CD4-positive, alpha-beta T cell treated with Interleukin-2 at 100 ng/mL for 4 hours (primary cell): Measurements from ENCODE around the gene KLHL36.
"Not testable (repeated sequence)": the region's sequence is repeated elsewhere in the genome, so short reads cannot be mapped to it uniquely, and the experiment has no call there.

Experiments used
- DNase-seq: peaks from one replicate; pipeline ENCODE4 v3.0.0-alpha.2; 2020; ENCODE audit warnings: low spot score

KLHL36 gene

DNA sequence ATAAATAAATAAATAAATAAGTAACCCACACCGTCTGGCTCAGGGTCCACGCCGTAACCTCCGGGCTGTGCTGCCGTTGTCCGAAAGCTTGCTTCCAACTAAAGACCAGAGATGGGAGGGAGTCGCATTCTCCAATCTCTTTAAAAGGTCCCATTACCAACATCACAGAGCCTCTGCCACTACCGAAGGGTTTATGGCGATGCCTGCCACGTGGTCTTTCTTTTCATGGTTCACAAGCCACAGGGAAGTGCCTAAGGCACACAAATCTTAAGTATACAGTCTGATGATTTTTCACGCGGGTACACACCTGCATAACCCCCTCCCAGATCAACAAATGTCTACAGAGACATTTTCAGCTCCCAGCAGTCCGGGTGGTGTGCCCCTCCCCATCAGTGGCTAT, 31.8 kb upstream of the KLHL36 start:
- no peak for DNase-seq

- no peak for DNase-seq
These were observed 31.1 kb upstream of the KLHL36 start for GRCh38 chr16:84617041-84617790.

DNA sequence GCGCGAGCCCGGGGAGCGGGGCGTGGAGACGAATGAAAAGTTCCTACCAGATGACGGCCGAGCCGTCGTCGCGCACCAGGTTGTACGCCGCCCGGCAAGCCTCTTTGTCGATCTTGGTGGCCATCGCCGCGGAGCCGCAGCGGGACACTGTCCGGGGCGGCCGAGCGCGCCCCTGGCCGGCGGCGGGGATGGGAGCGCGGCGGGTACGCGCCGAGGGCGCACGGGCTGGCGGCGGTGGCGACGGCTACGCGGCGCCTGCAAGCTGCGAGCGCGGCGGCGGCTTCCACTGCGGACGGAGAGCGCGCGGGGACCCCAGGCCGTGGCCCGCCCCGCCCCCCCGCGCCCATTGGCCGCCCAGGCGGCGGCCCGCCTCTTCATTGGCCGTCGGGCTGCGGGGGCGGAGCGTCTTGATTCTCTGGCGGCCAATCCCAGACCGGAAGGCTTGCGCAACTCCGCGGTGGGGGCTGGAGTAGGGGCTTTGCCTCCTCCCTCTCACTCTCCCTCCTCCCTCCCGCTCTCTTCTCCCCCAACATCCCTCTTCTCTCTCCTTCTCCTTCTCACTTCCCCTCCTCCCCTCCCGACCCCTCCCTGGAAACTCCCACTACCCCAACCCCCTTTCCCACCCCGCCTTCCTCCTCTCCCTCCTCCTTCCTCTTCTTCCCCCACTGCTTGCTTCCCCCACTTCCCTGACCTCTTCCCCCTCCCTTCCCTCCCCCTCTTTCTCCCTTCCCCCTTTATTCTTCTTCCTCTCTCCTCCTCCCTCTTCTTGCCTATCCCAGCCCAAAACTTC, 30.3 kb upstream of the KLHL36 start, which contains the start of gene COTL1:
COTL1 (minus strand) TSS at position 288 of the 790 bp plus-strand sequence; CDS start at position 124, 164 bp downstream.
- DNase-seq: peak; percentile 94

GRCh38 chr16:84618581-84619460, 29.5 kb upstream of the KLHL36 start:
- DNase-seq: no peak

GRCh38 chr16:84620913-84621312, 27.4 kb upstream of the KLHL36 start:
- not testable (repeated sequence) for DNase-seq

GRCh38 chr16:84625556-84625955, 22.8 kb upstream of the KLHL36 start:
- no peak for DNase-seq

DNA sequence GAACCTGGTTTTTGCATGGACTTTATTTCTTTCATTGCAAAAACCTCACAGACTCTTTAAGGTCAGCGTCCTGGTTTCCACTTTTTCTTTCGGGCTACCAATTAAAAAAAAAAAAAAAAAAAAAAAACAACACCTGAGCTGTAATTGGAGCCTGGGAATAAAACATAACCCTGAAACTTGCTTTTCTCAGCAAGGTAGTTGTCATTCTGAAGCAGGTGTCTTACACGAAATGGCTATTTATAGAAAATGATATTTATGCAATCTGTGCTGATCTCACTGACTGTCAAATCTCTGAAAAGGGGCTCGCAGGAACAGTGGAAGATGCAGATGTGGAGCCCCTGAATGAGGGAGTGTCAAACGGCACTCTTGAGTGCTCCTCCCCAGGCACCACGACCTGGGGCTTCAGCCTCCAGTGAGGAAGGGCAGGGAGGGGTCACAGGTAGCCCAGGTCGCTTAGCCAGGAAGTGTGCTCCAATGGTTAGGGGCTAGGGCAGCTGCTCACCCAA, 20.0 kb upstream of the KLHL36 start:
- no peak for DNase-seq

- DNase-seq: no peak
These were observed 18.7 kb upstream of the KLHL36 start for GRCh38 chr16:84629580-84629979.

DNA sequence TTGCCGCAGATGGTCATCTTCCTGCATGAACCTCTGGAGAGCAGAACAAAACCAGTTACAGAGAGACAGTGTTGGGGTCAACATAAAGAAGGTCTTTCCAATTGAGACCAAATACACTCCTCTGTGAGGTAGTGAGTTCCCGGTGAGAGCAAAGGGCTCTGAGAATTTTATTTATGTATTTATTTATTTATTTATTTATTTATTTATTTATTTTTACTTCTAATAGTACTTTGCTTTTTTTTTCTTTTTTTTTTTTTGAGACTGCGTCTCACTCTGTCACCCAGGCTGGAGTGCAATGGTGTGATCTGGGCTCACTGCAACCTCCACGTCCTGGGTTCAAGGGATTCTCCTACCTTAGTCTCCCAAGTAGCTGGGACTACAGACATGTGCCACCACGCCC, 18.3 kb upstream of the KLHL36 start:
- no peak for DNase-seq

DNA sequence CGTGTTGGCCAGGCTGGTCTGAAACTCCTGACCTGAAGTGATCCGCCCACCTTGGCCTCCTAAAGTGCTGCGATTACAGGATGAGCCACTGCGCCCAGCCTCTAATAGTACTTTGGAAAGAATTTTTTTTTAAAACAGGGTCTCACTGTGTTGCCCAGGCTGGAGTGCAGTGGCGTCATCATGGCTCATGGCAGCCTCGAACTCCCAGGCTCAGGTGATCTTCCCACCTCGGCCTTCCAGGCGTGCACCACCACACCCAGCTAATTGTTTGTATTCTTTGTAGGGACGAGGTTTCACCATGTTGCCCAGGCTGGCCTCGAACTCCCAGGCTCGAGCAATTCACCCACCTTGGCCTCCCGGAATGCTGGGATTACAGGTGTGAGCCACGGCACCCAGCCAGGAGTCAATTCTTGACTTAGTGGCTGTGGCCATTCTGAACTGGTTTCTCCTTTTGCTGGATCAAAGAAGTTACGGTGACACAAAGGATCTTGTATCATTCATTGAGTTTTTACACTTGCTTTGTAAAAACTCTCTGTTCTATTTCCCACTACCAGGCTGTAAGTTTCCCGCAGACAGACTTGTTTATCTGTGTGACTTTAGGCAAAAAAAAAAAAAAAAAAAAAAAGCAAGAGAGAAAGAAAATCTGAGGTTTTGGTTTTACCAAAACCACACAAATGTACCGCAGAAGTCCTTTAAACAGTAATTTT, 17.7 kb upstream of the KLHL36 start:
- DNase-seq: no peak

DNA sequence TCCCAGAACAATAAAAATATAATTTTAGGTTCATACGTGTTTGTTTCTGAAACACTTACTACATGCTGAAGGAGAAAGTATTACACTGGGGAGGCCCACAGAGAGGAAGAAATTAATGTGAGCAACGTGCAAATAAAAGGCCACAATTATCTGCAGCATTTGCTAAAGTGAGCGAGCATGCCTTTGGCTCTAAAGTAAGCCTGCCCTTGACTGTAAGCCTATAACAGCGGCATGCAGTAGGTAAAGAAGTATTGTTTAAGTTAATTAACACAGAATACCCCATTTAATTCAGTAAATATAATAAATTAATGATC, 17.2 kb upstream of the KLHL36 start:
- DNase-seq: no peak

DNA sequence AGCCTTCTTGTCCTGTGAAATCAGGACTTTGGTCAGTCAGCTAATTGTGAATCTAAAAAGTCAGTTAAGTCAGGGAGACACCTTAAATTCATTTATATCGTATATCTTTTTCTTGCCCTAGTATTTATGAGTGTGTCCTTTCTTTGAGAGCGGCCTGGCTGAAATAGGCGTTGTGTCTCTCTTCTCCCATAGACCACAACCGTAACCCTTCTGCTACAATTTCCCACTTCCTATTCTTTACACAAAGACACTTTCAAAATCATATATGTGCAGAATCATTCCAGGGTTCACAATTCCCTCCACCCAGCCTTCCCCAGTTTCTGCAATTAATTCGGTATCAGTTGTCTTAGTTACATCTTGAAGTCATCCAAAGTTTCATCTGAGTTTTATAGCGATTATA, 16.4 kb upstream of the KLHL36 start:
- no peak for DNase-seq

GRCh38 chr16:84632862-84633261, 15.4 kb upstream of the KLHL36 start:
- DNase-seq: not testable (repeated sequence)

- no peak for DNase-seq
These were observed 14.7 kb upstream of the KLHL36 start for GRCh38 chr16:84633622-84634021.

- DNase-seq: no peak
These were observed 12.6 kb upstream of the KLHL36 start for GRCh38 chr16:84635702-84636101.

DNA sequence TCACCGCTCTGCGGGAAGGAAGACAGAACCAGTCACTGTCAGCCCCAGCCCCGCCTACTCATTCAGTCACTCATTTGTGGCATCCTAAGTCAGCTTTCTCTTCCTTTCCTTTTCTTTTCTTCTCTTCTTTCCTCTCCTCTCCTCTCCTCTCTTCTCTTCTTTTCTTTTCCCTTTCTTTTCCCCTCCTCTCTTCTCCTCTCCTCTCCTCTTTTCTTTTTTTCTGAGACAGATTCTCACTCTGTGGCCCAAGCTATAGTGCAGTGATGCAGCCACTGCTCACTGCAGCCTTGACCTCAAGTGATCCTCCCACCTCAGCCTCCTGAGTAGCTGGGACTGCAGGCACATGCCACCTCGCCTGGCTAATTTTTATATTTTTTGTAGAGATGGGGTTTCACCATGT, 10.6 kb upstream of the KLHL36 start:
- DNase-seq: no peak

DNA sequence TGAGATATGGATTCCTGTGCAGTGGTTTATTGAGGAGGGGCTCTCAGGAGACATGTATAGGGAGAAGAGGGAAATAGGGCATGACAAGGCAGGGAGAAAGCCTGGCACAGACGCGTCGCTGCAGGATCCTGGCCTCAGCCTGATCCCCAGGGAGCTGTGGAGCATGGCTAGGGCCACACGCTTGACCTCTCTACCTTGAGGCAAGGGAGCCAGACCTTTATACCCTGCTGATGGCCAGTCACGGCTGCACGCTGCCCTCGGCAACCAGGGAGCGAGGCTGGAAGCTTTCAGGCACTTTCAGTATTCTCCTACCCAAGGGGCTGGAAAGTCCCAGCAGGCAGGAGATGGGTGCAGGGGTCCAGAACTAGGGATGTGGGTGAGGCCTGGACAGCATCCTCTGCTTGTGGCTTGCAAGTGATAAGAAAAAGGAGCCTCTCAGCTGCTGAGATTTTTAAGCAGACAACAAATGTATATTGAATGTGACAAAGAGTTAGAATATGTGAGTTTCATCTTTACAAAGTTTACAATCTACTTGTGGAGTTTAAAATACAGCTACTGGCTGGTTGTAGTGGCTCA, 10.0 kb upstream of the KLHL36 start:
- no peak for DNase-seq

DNA sequence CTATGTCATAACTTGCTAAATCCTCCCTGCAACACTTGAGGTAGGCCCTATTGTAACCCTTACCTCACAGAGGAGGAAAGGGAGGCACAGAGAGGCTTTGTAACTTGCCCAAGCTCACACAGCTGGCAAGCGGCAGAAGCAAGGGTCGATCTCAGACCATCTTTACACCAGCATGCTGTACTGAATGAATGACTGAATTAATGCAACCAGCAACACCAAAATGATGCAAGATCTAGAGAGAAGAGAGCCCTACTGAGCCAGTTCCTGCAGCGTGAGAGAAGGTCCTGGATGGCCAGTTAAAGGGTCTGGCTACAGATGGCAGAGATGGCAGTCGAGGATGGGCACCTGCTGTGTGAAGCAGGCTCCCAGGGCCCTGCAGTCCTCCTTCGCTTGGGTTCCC, 8.2 kb upstream of the KLHL36 start:
- no peak for DNase-seq

- no peak for DNase-seq
These were observed 6.5 kb upstream of the KLHL36 start for GRCh38 chr16:84641643-84642358.

DNA sequence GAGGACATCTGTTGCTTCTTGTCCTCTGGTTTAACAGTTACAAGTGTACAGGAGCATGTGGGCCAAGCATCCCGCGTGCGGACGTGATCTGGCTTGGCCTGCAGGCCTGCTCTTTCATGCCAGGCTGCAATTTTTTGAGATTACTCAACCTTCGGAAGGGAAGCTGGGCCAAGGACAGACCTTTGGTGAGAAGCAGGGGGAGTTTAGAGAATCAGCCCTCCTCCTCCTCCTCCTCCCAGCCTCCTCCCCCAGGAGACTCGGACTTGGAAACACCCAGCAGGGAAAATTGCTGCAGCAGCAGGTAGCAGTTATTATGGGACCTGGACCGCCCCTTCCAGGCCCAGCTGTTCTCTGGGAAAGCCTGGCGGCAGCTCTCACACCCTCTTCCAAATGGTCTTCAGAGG, 5.1 kb upstream of the KLHL36 start:
- no peak for DNase-seq

DNA sequence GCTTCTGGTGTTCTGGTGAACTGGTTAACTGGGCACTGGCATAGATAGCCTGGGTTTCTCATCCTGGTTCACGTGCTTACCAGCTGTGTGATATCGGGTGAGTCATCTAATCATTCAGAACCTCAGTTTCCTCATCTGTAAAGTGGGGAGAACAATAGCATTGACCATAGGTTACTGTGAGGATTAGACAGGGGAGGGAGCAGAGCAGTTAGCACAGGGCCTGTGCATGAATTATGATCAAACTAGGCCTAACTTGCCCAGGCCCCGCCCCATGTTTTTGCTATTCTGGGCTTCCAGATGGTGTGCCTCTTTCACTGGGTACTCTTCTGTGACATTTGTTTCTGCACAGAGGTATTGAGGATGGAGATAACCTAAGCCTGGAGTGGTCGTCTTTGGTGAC, 4.6 kb upstream of the KLHL36 start:
- DNase-seq: no peak
